Fibroblast of mammary gland (primary cell): ENCODE data around the gene IGSF23.
A peak's percentile ranks its signal among the peaks of the same experiment; 100 is the strongest.
"Not testable (repeated sequence)": the region's sequence is repeated elsewhere in the genome, so short reads cannot be mapped to it uniquely, and the experiment has no call there.

ENCODE experiments used
- DNase-seq: peaks from one replicate; pipeline ENCODE4 v3.0.0-alpha.2; 2010; ENCODE audit warnings: low read depth
- H3K4me3 ChIP-seq: 2 replicates; pipeline ENCODE4 v1.5.1; 2011; ENCODE audit warnings: low read depth, mild to moderate bottlenecking, low read length, moderate library complexity; ENCODE audit not compliant: control insufficient read depth
- TF ChIP-seq, protein P1 (sequence below): conservative IDR thresholded peaks from 2 replicates; pipeline ENCODE4 v1.5.1; 2011; ENCODE audit warnings: low read depth, low read length, inconsistent platforms; ENCODE audit not compliant: control insufficient read depth, insufficient read depth

IGSF23 gene

DNA sequence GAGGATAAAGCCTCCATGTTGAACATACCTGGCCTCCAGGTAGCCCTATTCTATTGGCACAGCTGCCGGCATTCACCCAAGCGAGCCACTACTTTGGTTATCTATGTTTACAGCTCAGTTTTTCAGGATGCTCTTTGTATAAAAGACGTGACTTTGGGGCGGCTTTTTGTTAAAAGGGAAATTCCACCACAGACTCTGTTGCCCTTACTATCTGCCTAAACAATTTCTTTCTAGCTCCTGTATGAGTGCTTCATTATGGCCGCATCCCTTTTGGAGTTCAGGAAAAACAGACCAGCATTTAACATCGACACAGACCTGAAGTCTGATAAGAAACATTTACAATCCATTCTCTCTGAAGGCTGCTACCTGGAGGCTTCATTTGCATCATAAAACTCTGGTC lies 9.1 kb upstream of the IGSF23 start:
- H3K4me3 ChIP-seq, result no peak overlapping the region
- TF ChIP-seq, protein P1, sequence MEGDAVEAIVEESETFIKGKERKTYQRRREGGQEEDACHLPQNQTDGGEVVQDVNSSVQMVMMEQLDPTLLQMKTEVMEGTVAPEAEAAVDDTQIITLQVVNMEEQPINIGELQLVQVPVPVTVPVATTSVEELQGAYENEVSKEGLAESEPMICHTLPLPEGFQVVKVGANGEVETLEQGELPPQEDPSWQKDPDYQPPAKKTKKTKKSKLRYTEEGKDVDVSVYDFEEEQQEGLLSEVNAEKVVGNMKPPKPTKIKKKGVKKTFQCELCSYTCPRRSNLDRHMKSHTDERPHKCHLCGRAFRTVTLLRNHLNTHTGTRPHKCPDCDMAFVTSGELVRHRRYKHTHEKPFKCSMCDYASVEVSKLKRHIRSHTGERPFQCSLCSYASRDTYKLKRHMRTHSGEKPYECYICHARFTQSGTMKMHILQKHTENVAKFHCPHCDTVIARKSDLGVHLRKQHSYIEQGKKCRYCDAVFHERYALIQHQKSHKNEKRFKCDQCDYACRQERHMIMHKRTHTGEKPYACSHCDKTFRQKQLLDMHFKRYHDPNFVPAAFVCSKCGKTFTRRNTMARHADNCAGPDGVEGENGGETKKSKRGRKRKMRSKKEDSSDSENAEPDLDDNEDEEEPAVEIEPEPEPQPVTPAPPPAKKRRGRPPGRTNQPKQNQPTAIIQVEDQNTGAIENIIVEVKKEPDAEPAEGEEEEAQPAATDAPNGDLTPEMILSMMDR, result no peak
- DNase-seq, result no peak

- DNase-seq, result no peak
- H3K4me3 ChIP-seq, result no peak overlapping the region
- TF ChIP-seq, protein P1, result no peak
These were observed 7.8 kb upstream of the IGSF23 start for GRCh38 chr19:44605547-44605946.

DNA sequence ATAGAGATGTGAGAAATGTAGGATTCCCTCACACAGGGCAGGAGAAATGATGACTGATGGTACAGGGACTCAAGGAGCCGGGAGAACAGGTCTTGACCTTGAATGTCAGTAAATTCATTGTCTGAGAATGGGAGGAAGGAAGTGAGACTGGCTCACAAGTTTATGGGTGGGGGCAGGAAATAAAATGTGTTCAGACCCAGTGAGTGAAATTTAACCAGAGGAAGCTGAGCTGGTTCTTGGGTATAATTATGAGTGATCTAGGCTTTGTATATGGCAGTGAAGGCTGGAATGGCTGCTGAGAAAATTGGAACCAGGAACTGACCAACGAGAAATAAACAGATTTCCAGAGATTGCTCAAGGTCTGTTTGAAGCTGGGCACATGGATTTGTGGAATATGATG lies 6.3 kb upstream of the IGSF23 start:
- TF ChIP-seq, protein P1, result no peak
- DNase-seq, result peak; percentile 47
- H3K4me3 ChIP-seq, result no peak overlapping the region

DNA sequence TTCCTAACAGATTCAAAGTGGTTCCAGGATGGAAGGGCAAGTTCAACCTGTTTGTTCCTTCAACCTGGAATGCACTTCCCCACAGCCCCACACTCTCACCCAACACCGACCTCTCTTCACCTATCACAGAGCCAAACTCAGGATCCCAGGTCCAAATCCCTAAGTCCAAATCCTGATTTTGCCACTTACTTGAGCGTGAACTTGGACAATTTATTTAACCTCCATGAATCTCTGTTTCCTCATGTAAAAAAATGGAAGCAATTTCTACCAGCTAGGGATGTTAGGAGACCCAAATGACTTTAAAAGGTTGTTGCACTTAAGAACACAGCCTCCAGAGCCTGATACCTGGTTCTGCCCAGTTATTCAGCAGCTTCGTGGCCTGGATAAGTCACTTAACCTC lies 5.4 kb upstream of the IGSF23 start:
- H3K4me3 ChIP-seq, result no peak overlapping the region
- no peak for DNase-seq
- TF ChIP-seq, protein P1, result no peak

GRCh38 chr19:44608391-44608821 lies 5.0 kb upstream of the IGSF23 start:
- DNase-seq, result peak; percentile 33
- H3K4me3 ChIP-seq, result no peak overlapping the region
- TF ChIP-seq, protein P1, result no peak

- TF ChIP-seq, protein P1, result no peak
These were observed 4.1 kb upstream of the IGSF23 start for GRCh38 chr19:44609219-44609618.

DNA sequence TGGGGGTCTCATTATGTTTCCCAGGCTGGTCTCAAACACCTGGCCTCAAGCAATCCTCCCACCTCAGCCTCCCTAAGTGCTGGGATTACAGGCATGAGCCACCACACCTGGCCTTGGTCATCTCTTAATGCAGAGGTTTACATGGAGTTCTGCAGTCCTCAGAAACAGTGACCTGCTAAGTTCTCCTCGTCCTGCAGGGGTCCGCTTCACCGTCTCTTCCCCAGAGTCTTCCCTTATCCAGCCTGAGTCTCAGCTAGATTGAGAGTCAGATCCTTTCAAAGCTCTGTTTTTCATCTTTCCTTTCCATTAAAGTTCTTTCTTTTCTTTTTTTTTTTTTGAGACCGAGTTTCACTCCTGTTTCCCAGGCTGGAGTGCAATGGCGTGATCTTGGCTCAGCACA lies 2.9 kb upstream of the IGSF23 start:
- TF ChIP-seq, protein P1, result peak; percentile 53
- peak; percentile 44 for DNase-seq
- not testable (repeated sequence) for H3K4me3 ChIP-seq

More at GRCh38 chr19:44609219-44609618, 4.1 kb upstream of the IGSF23 start:
- DNase-seq, result peak; percentile 18
- H3K4me3 ChIP-seq, result no peak overlapping the region
